ENCODE data around the gene PPOX.

PPOX gene

GRCh38 chr1:161165742-161166668, at the start of gene PPOX:
PPOX (plus strand) TSS chr1:161166426; CDS start chr1:161166848, 422 bp downstream.
- peak; percentile 97 for DNase-seq

GRCh38 chr1:161117759-161118581, 48.3 kb upstream of the PPOX start, which contains the start of the genes NIT1 and PFDN2:
NIT1 (plus strand) TSS chr1:161118105; CDS start chr1:161118177, 72 bp downstream.
PFDN2 (minus strand) TSS chr1:161118037; CDS start chr1:161118026, 11 bp downstream.
- peak; percentile 66 to 86 for DNase-seq

GRCh38 chr1:161119092-161119903, 46.9 kb upstream of the PPOX start:
- peak in 1 of 2 experiments; percentile 13 for DNase-seq

GRCh38 chr1:161121042-161121650, 45.1 kb upstream of the PPOX start:
- DNase-seq: no peak

- DNase-seq: no peak
Observed at GRCh38 chr1:161121834-161122233, 44.4 kb upstream of the PPOX start.

- DNase-seq: no peak
Observed at GRCh38 chr1:161122967-161123366, 43.3 kb upstream of the PPOX start.

- no peak for DNase-seq
Observed at GRCh38 chr1:161127649-161128048, 38.6 kb upstream of the PPOX start.

GRCh38 chr1:161128591-161129420, 37.4 kb upstream of the PPOX start:
- no peak for DNase-seq

- DNase-seq: no peak
Observed at GRCh38 chr1:161130266-161130665, 36.0 kb upstream of the PPOX start.

GRCh38 chr1:161131523-161132409, 34.5 kb upstream of the PPOX start:
- DNase-seq: no peak

- peak; percentile 87 to 98 for DNase-seq
Observed at GRCh38 chr1:161132410-161133219, 33.6 kb upstream of the PPOX start, which contains the start of gene DEDD. DEDD (minus strand) TSS chr1:161132667; CDS start chr1:161124462, 8,205 bp downstream.

- DNase-seq: no peak
Observed at GRCh38 chr1:161133220-161133740, 32.9 kb upstream of the PPOX start.

- no peak for DNase-seq
Observed at GRCh38 chr1:161137881-161138280, 28.3 kb upstream of the PPOX start.

GRCh38 chr1:161138431-161138830, 27.8 kb upstream of the PPOX start:
- DNase-seq: no peak

- DNase-seq: peak in 1 of 2 experiments; percentile 26
Observed at GRCh38 chr1:161139766-161140165, 26.5 kb upstream of the PPOX start.

GRCh38 chr1:161140755-161141400, 25.3 kb upstream of the PPOX start:
- no peak for DNase-seq

- DNase-seq: no peak
Observed at GRCh38 chr1:161145832-161146231, 20.4 kb upstream of the PPOX start.

GRCh38 chr1:161153176-161153575, 13.1 kb upstream of the PPOX start:
- DNase-seq: no peak

All from NCI-H446 (cell line).